ENCODE data around the gene GAPDHS.

GAPDHS gene

GRCh38 chr19:35558400-35559280 lies 25.4 kb downstream of the GAPDHS start:
- no peak for DNase-seq

DNA sequence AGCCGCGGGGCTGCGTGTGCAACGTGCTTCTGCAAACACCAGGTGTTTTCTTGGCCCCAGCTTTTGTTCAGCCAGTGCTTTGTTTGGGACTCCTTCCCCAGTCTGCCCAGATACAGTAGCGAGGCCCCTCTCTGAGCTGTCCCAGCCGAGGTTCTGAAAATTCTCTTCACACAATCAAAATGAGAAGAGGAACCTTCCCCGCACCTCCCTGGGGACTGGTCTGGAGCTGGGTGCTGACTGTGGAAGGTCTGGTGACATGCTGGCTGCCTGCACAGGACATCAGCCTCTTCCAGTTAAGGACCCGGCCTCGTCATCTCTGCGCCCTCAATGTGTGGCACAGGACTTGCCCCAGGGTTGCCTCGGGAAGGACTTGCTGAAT lies 26.0 kb downstream of the GAPDHS start:
- no peak for DNase-seq

GRCh38 chr19:35559781-35560180 lies 26.5 kb downstream of the GAPDHS start:
- DNase-seq: no peak

DNA sequence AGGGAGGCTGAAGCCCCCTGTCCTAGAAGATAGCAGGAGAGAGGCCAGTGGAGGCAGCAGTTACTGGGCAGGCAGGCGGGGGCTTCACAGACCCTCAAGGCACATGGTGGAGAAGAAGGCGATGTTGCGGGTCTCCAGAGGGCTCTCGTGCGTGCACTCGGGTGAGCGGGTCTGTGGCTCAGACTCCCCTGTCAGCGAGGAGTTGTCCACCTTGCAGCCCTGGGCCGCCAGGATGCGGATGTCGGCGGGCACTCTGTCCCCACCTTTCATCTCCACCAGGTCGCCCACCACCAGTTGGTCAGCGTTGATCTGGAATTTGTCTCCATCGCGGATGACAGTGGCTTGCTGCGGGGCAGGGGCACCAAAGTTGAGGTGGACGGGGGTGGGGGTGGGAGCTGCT lies 27.0 kb downstream of the GAPDHS start:
- DNase-seq: no peak

DNA sequence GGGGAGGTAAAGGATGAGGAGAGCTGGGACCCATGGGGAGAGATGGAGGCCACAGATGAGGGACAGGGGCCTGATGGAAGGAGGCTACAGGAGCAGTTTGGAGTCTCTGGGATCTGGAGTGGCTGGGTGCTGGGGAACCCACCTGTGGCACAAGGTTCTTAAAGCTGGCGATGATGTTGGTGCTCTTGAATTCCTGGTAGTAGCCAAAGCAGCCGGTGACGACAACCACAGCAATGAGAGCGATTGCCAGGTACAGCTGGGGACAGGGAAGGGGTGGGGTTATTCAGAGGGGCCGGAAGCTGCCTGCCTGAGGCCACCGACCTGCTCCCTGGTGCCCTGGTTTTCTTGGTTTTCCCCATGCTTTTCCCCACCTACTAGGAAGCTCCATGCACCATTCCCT lies 27.4 kb downstream of the GAPDHS start:
- DNase-seq: no peak

- DNase-seq: no peak
These were observed 28.2 kb downstream of the GAPDHS start for GRCh38 chr19:35561436-35561835.

GRCh38 chr19:35562336-35562735 lies 29.1 kb downstream of the GAPDHS start:
- DNase-seq: no peak

GRCh38 chr19:35562776-35563175 lies 29.5 kb downstream of the GAPDHS start:
- no peak for DNase-seq

DNA sequence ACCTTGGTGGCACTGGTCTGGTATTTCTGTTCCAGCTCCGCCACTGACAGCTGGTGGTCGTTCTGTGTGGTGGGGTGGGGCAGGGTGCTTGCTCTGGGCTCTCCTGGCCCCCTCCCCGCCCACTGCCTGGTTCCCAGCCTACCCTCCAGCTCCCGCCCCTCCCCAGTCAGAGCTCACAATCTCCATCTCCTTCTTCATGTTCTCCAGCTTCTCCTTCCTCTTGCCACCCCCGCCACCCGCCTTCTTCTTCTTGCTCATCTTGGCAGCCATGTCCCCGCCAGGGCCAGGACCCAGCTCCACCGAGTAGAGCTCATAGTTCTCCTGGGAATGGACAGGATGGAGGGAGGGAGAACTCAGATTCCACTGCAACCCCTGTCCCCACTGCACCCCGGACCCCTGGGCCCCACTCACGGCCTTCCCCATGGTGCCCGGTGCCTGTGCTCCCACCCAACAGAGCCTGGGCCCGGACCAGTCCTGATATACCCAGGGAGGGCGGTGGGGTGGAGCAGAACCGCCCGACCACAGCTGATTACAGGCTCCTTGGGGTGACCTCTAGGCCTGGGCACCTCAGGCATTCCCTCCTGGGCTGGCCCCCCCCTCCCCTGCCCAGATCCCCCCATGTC lies 30.1 kb downstream of the GAPDHS start, which contains the start of gene ATP4A:
TSS of gene ATP4A (minus strand) at position 452 of the 623 bp plus-strand sequence. CDS start at position 423, 29 bp downstream.
- no peak for DNase-seq

DNA sequence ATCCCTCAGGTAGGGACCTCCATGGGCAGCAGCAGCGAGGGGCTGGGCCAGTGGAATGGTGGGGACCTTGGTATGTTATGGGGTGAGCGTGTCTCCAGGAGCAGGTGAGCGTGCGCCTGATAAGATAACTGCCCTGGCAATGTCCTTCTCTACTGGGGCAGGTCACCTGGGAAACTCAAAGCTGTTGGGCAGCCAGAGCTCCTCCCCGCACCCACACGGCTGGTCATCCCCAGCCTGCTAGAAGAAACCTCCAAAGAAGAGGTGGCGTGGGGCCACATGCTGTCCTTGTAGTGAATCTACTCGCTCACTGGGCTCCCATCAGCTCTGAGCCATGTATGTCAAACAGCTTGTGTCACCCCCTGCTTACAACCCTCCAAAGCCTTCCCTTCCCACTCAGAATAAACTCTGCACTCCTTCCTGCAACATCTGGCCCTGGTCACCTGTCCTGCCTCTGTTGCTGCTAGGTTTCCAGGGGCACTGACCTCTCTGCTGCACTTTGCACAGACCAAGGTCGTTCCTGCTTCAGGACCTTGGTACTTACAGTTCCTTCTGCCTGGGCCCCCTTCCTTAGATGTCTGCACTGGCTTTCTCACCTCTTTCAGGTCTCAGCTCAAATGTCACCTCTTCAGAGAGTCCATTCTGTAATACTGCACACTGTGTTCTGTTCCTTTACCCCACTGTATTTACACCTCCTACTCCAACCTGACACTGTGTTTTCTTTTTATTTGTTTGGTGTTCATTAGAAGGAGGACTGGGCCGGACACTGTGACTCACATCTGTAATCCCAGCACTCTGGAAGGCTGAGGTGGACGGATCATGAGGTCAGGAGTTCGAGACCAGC lies 32.0 kb downstream of the GAPDHS start:
- DNase-seq: no peak

DNA sequence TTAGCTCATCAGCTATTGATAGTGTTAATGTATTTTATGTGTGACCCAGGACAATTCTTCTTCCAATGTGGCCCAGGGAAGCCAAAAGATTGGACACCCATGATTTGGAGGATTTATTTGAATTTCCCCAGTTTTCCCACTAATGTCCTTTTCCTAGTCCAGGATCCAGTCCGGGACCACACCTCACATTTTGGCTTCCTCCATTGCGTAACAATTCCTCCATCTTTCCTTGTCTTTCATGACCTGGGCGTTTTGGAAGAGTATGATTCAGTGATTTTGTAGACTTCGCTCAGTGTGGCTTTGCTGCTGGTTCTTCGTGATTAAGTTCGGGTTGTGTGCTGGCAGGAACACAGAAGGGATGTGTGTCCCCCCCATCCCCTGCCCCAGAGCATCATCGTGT lies 33.5 kb downstream of the GAPDHS start:
- DNase-seq: no peak

- no peak for DNase-seq
These were observed 36.1 kb downstream of the GAPDHS start for GRCh38 chr19:35569281-35569781.

- DNase-seq: no peak
These were observed 38.2 kb downstream of the GAPDHS start for GRCh38 chr19:35571406-35571965.

DNA sequence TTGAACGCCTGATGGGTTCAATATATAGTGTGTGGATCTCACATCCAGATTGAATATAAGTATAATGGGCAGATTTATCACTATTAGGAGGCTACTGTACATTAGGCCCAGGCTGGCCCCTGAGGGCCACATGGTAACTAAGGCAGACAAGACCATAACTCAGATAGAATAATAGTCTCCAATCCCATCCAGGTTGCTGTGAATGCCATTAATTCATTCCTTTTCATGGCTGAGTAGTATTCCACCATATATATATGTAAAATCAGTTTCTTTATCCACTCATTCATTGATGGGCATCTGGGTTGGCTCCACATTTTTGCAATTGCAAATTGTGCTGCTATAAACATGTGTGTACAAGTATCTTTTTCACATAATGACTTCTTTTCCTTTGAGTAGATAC lies 44.7 kb downstream of the GAPDHS start:
- no peak for DNase-seq

GRCh38 chr19:35578707-35579106 lies 45.5 kb downstream of the GAPDHS start:
- no peak for DNase-seq

DNA sequence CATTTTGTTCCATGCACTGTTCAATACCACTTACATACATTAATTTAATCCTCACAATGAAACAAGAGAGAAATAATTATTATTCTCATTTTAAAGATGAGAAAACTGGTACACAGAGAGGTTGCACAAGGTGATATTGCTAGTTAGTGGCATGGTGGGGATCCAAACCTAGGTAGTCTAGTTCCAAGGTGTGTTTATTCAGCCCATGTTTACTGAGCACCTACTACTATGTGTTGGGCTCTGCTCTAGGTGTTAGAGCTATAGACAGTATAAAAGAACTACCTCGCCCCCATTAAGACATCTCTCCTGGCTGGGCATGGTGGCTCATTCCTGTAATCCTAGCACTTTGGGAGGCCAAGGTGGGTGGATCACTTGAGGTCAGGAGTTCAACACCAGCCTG lies 49.5 kb downstream of the GAPDHS start:
- no peak for DNase-seq

DNA sequence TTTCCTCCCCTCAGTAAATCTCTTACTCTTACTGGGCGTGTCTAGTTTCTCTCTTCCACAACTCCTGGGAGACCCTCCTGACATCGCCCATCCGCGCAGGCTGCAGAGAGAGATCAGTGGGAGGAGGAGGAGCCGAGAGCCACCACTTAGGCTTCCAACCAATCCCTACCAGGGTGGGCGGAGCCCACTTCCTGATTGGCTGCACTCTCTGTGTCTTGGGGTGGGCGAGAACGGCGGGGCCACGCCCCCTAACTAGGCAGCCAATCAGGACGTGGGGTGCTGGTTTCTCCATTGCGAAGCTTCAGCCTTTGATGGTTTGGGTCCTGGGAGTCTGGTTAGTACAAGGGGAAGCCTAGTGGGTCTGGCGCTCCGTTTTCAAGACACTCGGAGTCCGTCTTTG lies 52.6 kb downstream of the GAPDHS start, which contains the start of gene PMIS2:
TSS of gene PMIS2 (plus strand) at position 326 of the 400 bp plus-strand sequence. CDS start 87 bp downstream, outside the sequence.
- DNase-seq: no peak

- DNase-seq: no peak
These were observed 54.1 kb downstream of the GAPDHS start for GRCh38 chr19:35587321-35587720.

- no peak for DNase-seq
These were observed 57.6 kb downstream of the GAPDHS start for GRCh38 chr19:35590875-35591274.

- DNase-seq: peak; percentile 60
These were observed 59.0 kb downstream of the GAPDHS start for GRCh38 chr19:35592226-35592625.

Data from activated CD8-positive, alpha-beta memory T cell treated with anti-CD3 and anti-CD28 coated beads for 24 hours (primary cell).